Astrocyte (in vitro differentiated cells and primary cell): ENCODE measurements around the gene VARS2. TPM values are rescaled to one million over a fixed set of nuclear protein-coding genes. Genes with fewer than 3 reads are reported as not detected.

Source experiments
- DNase-seq: peaks from one replicate; pipeline ENCODE4 v3.0.0-alpha.2; 2010; ENCODE audit warnings: low read depth
- FAIRE-seq: peaks from 2 replicates; lab custom pipeline; 2011; peaks lifted over from hg19 to GRCh38; lab: Jason Lieb, UNC
- H2AFZ ChIP-seq: 2 replicates; pipeline ENCODE4 v1.6.0; 2012; ENCODE audit warnings: low read depth, low read length, inconsistent platforms
- H3K27ac ChIP-seq: 2 replicates; pipeline ENCODE4 v1.5.1; 2011; ENCODE audit warnings: low read depth, low read length, inconsistent platforms
- H3K27me3 ChIP-seq: 2 replicates; pipeline ENCODE4 v1.6.0; 2011; ENCODE audit warnings: low read length, inconsistent platforms; ENCODE audit not compliant: insufficient read depth
- H3K36me3 ChIP-seq: 2 replicates; pipeline ENCODE4 v1.5.1; 2011; ENCODE audit warnings: low read length, inconsistent platforms; ENCODE audit not compliant: insufficient read depth
- H3K4me1 ChIP-seq: 2 replicates; pipeline ENCODE4 v1.5.1; 2011; ENCODE audit warnings: low read length, inconsistent platforms; ENCODE audit not compliant: insufficient read depth
- H3K4me2 ChIP-seq: 2 replicates; pipeline ENCODE4 v1.6.0; 2012; ENCODE audit warnings: low read length, inconsistent platforms
- H3K4me3 ChIP-seq: 2 replicates; pipeline ENCODE4 v1.5.1; 2011; ENCODE audit warnings: low read depth, mild to moderate bottlenecking, low read length, inconsistent platforms; ENCODE audit not compliant: insufficient read depth
- H3K79me2 ChIP-seq: 2 replicates; pipeline ENCODE4 v1.6.0; 2012; ENCODE audit warnings: mild to moderate bottlenecking, low read length, inconsistent platforms; ENCODE audit not compliant: insufficient read depth
- H3K9ac ChIP-seq: 2 replicates; pipeline ENCODE4 v1.6.0; 2012; ENCODE audit warnings: mild to moderate bottlenecking, low read length, inconsistent platforms
- H3K9me3 ChIP-seq: 2 replicates; pipeline ENCODE4 v1.5.1; 2012; ENCODE audit warnings: low read depth, mild to moderate bottlenecking, low read length, inconsistent platforms; ENCODE audit not compliant: insufficient read depth
- H4K20me1 ChIP-seq: 2 replicates; pipeline ENCODE4 v1.6.0; 2012; ENCODE audit warnings: low read length, inconsistent platforms; ENCODE audit not compliant: insufficient read depth
- H3K27ac Mint-ChIP-seq: one replicate; pipeline ENCODE4 v1.8.0; 2021; ENCODE audit warnings: mild to moderate bottlenecking, mixed read lengths; ENCODE audit not compliant: unreplicated experiment
- H3K27me3 Mint-ChIP-seq: one replicate; pipeline ENCODE4 v1.8.0; 2021; ENCODE audit warnings: low read depth, mixed read lengths; ENCODE audit not compliant: unreplicated experiment
- H3K36me3 Mint-ChIP-seq: one replicate; pipeline ENCODE4 v1.8.0; 2021; ENCODE audit warnings: low read depth, mixed read lengths; ENCODE audit not compliant: unreplicated experiment
- H3K4me1 Mint-ChIP-seq: one replicate; pipeline ENCODE4 v1.8.0; 2021; ENCODE audit warnings: low read depth, mixed read lengths; ENCODE audit not compliant: unreplicated experiment
- H3K4me3 Mint-ChIP-seq: one replicate; pipeline ENCODE4 v1.8.0; 2021; ENCODE audit warnings: mild to moderate bottlenecking, moderate library complexity, mixed read lengths; ENCODE audit not compliant: unreplicated experiment
- H3K9me3 Mint-ChIP-seq: one replicate; pipeline ENCODE4 v1.8.0; 2021; ENCODE audit warnings: mild to moderate bottlenecking, mixed read lengths; ENCODE audit not compliant: unreplicated experiment
- CTCF ChIP-seq: IDR thresholded peaks from 2 replicates; pipeline ENCODE4 v1.5.1; 2011; ENCODE audit warnings: low read depth, mild to moderate bottlenecking, inconsistent platforms, low read length, moderate library complexity; ENCODE audit not compliant: insufficient read depth
- EZH2 ChIP-seq: IDR thresholded peaks from 2 replicates; pipeline ENCODE4 v1.6.1; 2012; ENCODE audit warnings: mild to moderate bottlenecking, low read length, inconsistent platforms; ENCODE audit not compliant: insufficient read depth
- microRNA-seq: library from miRNA; unstranded; fragments of <30 nt; microRNA quantifications from one replicate; pipeline ENCODE4 v1.2.0, GENCODE V29; 2020
- total RNA-seq: library from RNA; stranded (reverse); gene quantifications from 2 replicates; pipeline ENCODE4 v1.2.1, GENCODE V29; 2021

VARS2 gene
- total RNA-seq, 1 donor from 2014 or later, result 19.8 TPM

DNA sequence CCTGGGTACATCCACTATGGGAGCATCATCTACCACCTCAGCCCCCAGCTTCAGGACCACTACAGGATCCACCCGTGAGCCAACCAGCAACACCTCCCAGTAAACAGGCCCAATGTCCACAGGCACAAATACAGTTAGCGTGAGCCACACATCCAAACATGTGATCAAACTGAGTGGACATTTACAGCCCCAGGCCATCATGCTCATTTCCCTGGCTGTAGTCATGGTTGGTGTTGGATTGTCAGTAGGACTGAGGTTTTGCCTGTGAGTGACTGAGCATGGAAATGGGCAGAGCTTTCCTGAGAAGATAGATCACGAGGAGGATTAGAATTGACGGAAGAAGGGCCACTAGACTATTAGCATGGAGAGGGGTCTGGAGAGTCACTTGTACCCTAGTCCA is 58.8 kb downstream of the VARS2 start:
- no peak overlapping the region for H3K4me3 ChIP-seq
- Mint-ChIP-seq H3K27ac (peak overlapping the region; percentile 22), H3K4me1 (no peaks in the 10 kb centered on the region), H3K27me3 (peaks cover 25% of the 10 kb centered on the region), H3K4me3 (no peak overlapping the region), H3K36me3 (peaks cover 1% of the 10 kb centered on the region), H3K9me3 (peaks cover 6% of the 10 kb centered on the region)
- no peaks in the 10 kb centered on the region for H3K79me2 ChIP-seq
- H3K36me3 ChIP-seq, result no peaks in the 10 kb centered on the region
- no peak overlapping the region for H3K9ac ChIP-seq
- no peak for DNase-seq
- H3K27ac ChIP-seq, result no peak overlapping the region
- no peaks in the 10 kb centered on the region for H4K20me1 ChIP-seq
- H3K9me3 ChIP-seq, result no peaks in the 10 kb centered on the region
- H3K4me2 ChIP-seq, result no peak overlapping the region
- no peak for TF ChIP-seq CTCF
- no peak for TF ChIP-seq EZH2
- FAIRE-seq, result no peak
- no peak overlapping the region for H2AFZ ChIP-seq
- H3K4me1 ChIP-seq, result no peaks in the 10 kb centered on the region
- H3K27me3 ChIP-seq, result no peaks in the 10 kb centered on the region

- TF ChIP-seq CTCF (no peak), EZH2 (no peak)
- no peak for FAIRE-seq
- Mint-ChIP-seq H3K27me3 (peaks cover 23% of the 10 kb centered on the region), H3K27ac (no peak overlapping the region), H3K9me3 (peaks cover 4% of the 10 kb centered on the region), H3K4me1 (peaks cover 2% of the 10 kb centered on the region), H3K4me3 (no peak overlapping the region), H3K36me3 (peaks cover 1% of the 10 kb centered on the region)
- Histone ChIP-seq H3K4me2 (no peak overlapping the region), H3K4me1 (no peaks in the 10 kb centered on the region), H3K27ac (no peak overlapping the region), H3K4me3 (no peak overlapping the region), H4K20me1 (no peaks in the 10 kb centered on the region), H2AFZ (no peak overlapping the region), H3K9me3 (no peaks in the 10 kb centered on the region), H3K27me3 (no peaks in the 10 kb centered on the region), H3K36me3 (no peaks in the 10 kb centered on the region), H3K79me2 (no peaks in the 10 kb centered on the region), H3K9ac (no peak overlapping the region)
- DNase-seq, result no peak
Measured at GRCh38 chr6:30974490-30975252, 60.6 kb downstream of the VARS2 start.

Small RNAs within 50 kb of the gene (microRNA-seq; reads per million reads assigned to microRNA genes)
- 8.5 reads per million, percentile 31 among the genes with 10 or more reads in this experiment for gene MIR4640

Other genes starting within 250 kb of the VARS2 start
- gene DHX16, start 241.2 kb upstream of the VARS2 start, total RNA-seq, result 29.3 and 30.0 TPM in 2 replicates
- 145 and 156 TPM in 2 replicates for gene PPP1R18, start 227.6 kb upstream of the VARS2 start, total RNA-seq
- 12.2 and 12.8 TPM in 2 replicates for gene NRM, start 223.3 kb upstream of the VARS2 start, total RNA-seq
- gene MDC1, start 197.0 kb upstream of the VARS2 start, total RNA-seq, result 25.2 and 25.4 TPM in 2 replicates
- 815 and 887 TPM in 2 replicates for gene TUBB, start 193.9 kb upstream of the VARS2 start, total RNA-seq
- 77.6 and 85.2 TPM in 2 replicates for gene FLOT1, start 171.6 kb upstream of the VARS2 start, total RNA-seq
- gene IER3, start 169.7 kb upstream of the VARS2 start, total RNA-seq, result 216 and 221 TPM in 2 replicates
- gene DDR1, start 29.7 kb upstream of the VARS2 start, total RNA-seq, result 144 and 156 TPM in 2 replicates
- gene GTF2H4, start 6.0 kb upstream of the VARS2 start, total RNA-seq, result 34.3 and 41.3 TPM in 2 replicates
- not detected in 2 replicates for gene SFTA2, start 17.9 kb downstream of the VARS2 start, total RNA-seq
- gene MUCL3, start 26.7 kb downstream of the VARS2 start, total RNA-seq, result not detected in 2 replicates
- gene MUC21, start 69.5 kb downstream of the VARS2 start, total RNA-seq, result not detected in 2 replicates
- gene MUC22, start 96.2 kb downstream of the VARS2 start, total RNA-seq, result 0.05 TPM in 1 of 2 replicates, not detected in the other
- 4.6 and 6.4 TPM in 2 replicates for gene C6orf15, start 198.3 kb downstream of the VARS2 start, total RNA-seq
- gene PSORS1C1, start 200.6 kb downstream of the VARS2 start, total RNA-seq, result 8.8 and 9.2 TPM in 2 replicates
- 0.22 and 0.27 TPM in 2 replicates for gene CDSN, start 206.2 kb downstream of the VARS2 start, total RNA-seq
- gene PSORS1C2, start 224.8 kb downstream of the VARS2 start, total RNA-seq, result not detected in 2 replicates
- 10.2 and 11.5 TPM in 2 replicates for gene CCHCR1, start 243.6 kb downstream of the VARS2 start, total RNA-seq
- gene TCF19, start 244.4 kb downstream of the VARS2 start, total RNA-seq, result 1.5 and 2.5 TPM in 2 replicates